Esophagus muscularis mucosa (tissue), 3 donors: ENCODE results near the gene NPAT.

ENCODE experiments used
- CTCF ChIP-seq, 3 experiments: fragments of 200-600 bp in 2 of 3; fragments of 450-650 bp in 1 of 3; sonication (generic) in 2 of 3; IDR thresholded peaks; one replicate each; pipeline ENCODE4 v1.5.1; 2017 to 2019; ENCODE audit warnings: antibody characterized with exemption in 3 of 3, mild to moderate bottlenecking in 2 of 3, moderate library complexity in 1 of 3
- POLR2AphosphoS5 ChIP-seq, 2 donors: sonication (generic); formaldehyde crosslinking; IDR thresholded peaks; one replicate each; pipeline ENCODE4 v1.6.1; 2017; ENCODE audit warnings: antibody characterized with exemption in 2 of 2

GRCh38 chr11:108246885-108247284 is 24.4 kb upstream of the NPAT start:
- TF ChIP-seq CTCF (IDR thresholded peaks at IDR 0.05) = no peak
- no peak for TF ChIP-seq POLR2AphosphoS5 (IDR thresholded peaks at IDR 0.05)
